Measurements from ENCODE around the gene MARK2. TPM values are rescaled to one million over a fixed set of nuclear protein-coding genes. Genes with fewer than 3 reads are reported as not detected.

MARK2 gene
- total and polyA plus RNA-seq, 10 of the 15 experiments (the other 5 are each of a cell fraction or from before 2014, with no cell fraction given): 0.19 to 29.5 (median 13.2) TPM

DNA sequence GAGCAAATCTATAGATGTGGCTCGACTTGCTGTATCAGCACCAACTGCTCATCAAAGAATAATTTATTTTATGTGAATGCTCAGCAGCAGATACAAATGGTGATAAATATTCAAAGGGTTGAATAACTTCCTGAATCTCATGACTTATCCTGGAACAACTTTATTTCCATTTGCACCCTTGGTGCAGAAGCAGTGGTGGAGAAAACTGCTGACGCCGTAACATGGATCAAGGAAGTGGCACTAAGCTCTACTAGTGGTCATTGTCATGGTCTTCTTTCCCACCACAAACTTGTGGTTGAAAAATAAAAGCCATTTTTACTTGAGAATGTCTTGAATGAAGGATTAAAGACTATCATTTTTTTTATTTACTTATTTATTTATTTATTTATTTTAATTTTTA lies 14.6 kb downstream of the MARK2 start:
- ATAC-seq (no peak), DNase-seq (ENCODE audit: low read depth, low spot score) (no peak), FAIRE-seq (no peak)
- BruUV-seq (replicated peaks): no TSS peak
- no peaks in the 10 kb centered on the region for H3K9me3 ChIP-seq (replicated peaks; ENCODE audit: control insufficient read depth, insufficient read depth, low read length)
- H3K9ac ChIP-seq (ENCODE audit: control insufficient read depth, insufficient read depth, low read length): no peak overlapping the region
- intact Hi-C loops (cut with micrococcal nuclease; ENCODE audit: unreplicated experiment): no loop called here
- in situ Hi-C loops (cut with MboI): no loop called here
- peaks cover 56% of the 10 kb centered on the region for H3K79me2 ChIP-seq (ENCODE audit: control insufficient read depth, insufficient read depth, low read length)
- H3K4me2 ChIP-seq (ENCODE audit: control insufficient read depth, insufficient read depth): no peak overlapping the region
- no peaks in the 10 kb centered on the region for H3K27me3 ChIP-seq (replicated peaks in 1 of 2; ENCODE audit: control insufficient read depth in 2 of 2, insufficient read depth in 2 of 2, low read length in 1 of 2)
- peaks cover 2 to 6% of the 10 kb centered on the region in 2 experiments; a peak in 3 of 4 replicates for H3K36me3 ChIP-seq (ENCODE audit: control insufficient read depth in 2 of 2, insufficient read depth in 2 of 2, low read length in 1 of 2)
- SMC1A ChIA-PET (ENCODE audit: uncharacterized antibody, unreplicated experiment): interaction anchor here (1.1 to 1.8 kb wide), 3 partner anchors 15 to 19 kb away, joined by 3 to 5 read pairs (median 4); partner anchors contain the start of gene MARK2
- peaks cover 16% of the 10 kb centered on the region for H3K4me1 ChIP-seq (ENCODE audit: control insufficient read depth, insufficient read depth, low read length)
- POLR2A ChIA-PET: interaction anchor here (0.6 kb wide), 1 partner anchor 173 kb away, joined by 4 read pairs; no protein-coding TSS in a partner anchor
- no peaks in the 10 kb centered on the region for H4K20me1 ChIP-seq (ENCODE audit: control insufficient read depth, insufficient read depth)
- RAD21 ChIA-PET (ENCODE audit: unreplicated experiment): interaction anchor here (1.7 kb wide), 1 partner anchor 15 kb away, joined by 6 read pairs; the partner anchor contains the start of gene MARK2
- H2AFZ ChIP-seq (ENCODE audit: control insufficient read depth, low read depth, low read length): no peak overlapping the region
- CTCF ChIA-PET: interaction anchor here (0.9 kb wide), 1 partner anchor 10 kb away, joined by 3 read pairs; no protein-coding TSS in a partner anchor
- no peak overlapping the region for H3K27ac ChIP-seq (ENCODE audit: control insufficient read depth, insufficient read depth)
- H3K4me3 ChIP-seq: no peak overlapping the region
- WGBS (ENCODE audit: insufficient coverage, insufficient replicate concordance, low lambda C conversion rate, missing lambda C conversion rate): 97% methylated on average over 3 of the region's 3 CpGs
- TF ChIP-seq TBL1XR1 (IDR thresholded peaks at IDR 0.05; ENCODE audit: low read depth, low read length): no peak
- TF ChIP-seq, protein P1, sequence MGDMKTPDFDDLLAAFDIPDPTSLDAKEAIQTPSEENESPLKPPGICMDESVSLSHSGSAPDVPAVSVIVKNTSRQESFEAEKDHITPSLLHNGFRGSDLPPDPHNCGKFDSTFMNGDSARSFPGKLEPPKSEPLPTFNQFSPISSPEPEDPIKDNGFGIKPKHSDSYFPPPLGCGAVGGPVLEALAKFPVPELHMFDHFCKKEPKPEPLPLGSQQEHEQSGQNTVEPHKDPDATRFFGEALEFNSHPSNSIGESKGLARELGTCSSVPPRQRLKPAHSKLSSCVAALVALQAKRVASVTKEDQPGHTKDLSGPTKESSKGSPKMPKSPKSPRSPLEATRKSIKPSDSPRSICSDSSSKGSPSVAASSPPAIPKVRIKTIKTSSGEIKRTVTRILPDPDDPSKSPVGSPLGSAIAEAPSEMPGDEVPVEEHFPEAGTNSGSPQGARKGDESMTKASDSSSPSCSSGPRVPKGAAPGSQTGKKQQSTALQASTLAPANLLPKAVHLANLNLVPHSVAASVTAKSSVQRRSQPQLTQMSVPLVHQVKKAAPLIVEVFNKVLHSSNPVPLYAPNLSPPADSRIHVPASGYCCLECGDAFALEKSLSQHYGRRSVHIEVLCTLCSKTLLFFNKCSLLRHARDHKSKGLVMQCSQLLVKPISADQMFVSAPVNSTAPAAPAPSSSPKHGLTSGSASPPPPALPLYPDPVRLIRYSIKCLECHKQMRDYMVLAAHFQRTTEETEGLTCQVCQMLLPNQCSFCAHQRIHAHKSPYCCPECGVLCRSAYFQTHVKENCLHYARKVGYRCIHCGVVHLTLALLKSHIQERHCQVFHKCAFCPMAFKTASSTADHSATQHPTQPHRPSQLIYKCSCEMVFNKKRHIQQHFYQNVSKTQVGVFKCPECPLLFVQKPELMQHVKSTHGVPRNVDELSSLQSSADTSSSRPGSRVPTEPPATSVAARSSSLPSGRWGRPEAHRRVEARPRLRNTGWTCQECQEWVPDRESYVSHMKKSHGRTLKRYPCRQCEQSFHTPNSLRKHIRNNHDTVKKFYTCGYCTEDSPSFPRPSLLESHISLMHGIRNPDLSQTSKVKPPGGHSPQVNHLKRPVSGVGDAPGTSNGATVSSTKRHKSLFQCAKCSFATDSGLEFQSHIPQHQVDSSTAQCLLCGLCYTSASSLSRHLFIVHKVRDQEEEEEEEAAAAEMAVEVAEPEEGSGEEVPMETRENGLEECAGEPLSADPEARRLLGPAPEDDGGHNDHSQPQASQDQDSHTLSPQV (IDR thresholded peaks at IDR 0.05): no peak
- no peak for TF ChIP-seq BRCA1 (IDR thresholded peaks at IDR 0.05; ENCODE audit: low read depth, low read length)
- TF ChIP-seq SRF (IDR thresholded peaks at IDR 0.05; ENCODE audit: low read depth in 2 of 2, low read length in 2 of 2): no peak
- TF ChIP-seq, protein P2, sequence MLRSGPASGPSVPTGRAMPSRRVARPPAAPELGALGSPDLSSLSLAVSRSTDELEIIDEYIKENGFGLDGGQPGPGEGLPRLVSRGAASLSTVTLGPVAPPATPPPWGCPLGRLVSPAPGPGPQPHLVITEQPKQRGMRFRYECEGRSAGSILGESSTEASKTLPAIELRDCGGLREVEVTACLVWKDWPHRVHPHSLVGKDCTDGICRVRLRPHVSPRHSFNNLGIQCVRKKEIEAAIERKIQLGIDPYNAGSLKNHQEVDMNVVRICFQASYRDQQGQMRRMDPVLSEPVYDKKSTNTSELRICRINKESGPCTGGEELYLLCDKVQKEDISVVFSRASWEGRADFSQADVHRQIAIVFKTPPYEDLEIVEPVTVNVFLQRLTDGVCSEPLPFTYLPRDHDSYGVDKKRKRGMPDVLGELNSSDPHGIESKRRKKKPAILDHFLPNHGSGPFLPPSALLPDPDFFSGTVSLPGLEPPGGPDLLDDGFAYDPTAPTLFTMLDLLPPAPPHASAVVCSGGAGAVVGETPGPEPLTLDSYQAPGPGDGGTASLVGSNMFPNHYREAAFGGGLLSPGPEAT (IDR thresholded peaks at IDR 0.05; ENCODE audit: low read depth): no peak
- no peak for TF ChIP-seq PAX5 (IDR thresholded peaks at IDR 0.05; ENCODE audit: borderline replicate concordance, low read depth, low read length)
- TF ChIP-seq IKZF2 (IDR thresholded peaks at IDR 0.05): no peak
- TF ChIP-seq ZBED1 (IDR thresholded peaks at IDR 0.05; ENCODE audit: borderline replicate concordance): no peak
- TF ChIP-seq RAD21 (IDR thresholded peaks at IDR 0.05; ENCODE audit: insufficient read depth, low read depth, low read length): no peak
- TF ChIP-seq EED (IDR thresholded peaks at IDR 0.05; ENCODE audit: low read depth): no peak
- TF ChIP-seq, protein P3, sequence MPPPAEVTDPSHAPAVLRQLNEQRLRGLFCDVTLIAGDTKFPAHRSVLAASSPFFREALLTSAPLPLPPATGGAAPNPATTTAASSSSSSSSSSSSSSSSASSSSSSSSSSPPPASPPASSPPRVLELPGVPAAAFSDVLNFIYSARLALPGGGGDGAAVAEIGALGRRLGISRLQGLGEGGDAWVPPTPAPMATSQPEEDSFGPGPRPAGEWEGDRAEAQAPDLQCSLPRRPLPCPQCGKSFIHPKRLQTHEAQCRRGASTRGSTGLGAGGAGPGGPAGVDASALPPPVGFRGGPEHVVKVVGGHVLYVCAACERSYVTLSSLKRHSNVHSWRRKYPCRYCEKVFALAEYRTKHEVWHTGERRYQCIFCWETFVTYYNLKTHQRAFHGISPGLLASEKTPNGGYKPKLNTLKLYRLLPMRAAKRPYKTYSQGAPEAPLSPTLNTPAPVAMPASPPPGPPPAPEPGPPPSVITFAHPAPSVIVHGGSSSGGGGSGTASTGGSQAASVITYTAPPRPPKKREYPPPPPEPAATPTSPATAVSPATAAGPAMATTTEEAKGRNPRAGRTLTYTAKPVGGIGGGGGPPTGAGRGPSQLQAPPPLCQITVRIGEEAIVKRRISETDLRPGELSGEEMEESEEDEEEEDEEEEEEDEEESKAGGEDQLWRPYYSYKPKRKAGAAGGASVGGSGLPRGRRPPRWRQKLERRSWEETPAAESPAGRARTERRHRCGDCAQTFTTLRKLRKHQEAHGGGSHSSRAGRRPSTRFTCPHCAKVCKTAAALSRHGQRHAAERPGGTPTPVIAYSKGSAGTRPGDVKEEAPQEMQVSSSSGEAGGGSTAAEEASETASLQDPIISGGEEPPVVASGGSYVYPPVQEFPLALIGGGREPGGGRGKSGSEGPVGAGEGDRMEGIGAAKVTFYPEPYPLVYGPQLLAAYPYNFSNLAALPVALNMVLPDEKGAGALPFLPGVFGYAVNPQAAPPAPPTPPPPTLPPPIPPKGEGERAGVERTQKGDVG (CRISPR knock-in tag; IDR thresholded peaks at IDR 0.05): no peak
- TF ChIP-seq, protein P4, sequence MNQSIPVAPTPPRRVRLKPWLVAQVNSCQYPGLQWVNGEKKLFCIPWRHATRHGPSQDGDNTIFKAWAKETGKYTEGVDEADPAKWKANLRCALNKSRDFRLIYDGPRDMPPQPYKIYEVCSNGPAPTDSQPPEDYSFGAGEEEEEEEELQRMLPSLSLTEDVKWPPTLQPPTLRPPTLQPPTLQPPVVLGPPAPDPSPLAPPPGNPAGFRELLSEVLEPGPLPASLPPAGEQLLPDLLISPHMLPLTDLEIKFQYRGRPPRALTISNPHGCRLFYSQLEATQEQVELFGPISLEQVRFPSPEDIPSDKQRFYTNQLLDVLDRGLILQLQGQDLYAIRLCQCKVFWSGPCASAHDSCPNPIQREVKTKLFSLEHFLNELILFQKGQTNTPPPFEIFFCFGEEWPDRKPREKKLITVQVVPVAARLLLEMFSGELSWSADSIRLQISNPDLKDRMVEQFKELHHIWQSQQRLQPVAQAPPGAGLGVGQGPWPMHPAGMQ (IDR thresholded peaks at IDR 0.05; ENCODE audit: borderline replicate concordance): no peak
- no peak for TF ChIP-seq ZNF274 (IDR thresholded peaks at IDR 0.05; ENCODE audit: insufficient read depth, insufficient read length)
- TF ChIP-seq WRNIP1 (IDR thresholded peaks at IDR 0.05; ENCODE audit: borderline replicate concordance, low read depth, low read length): no peak

Measured in GM12878 (cell line).